NCI-H2029 treated with DMSO at 0.1 percent for 48 hours (cell line): ENCODE results near the gene OR11G2.
"Not testable (repeated sequence)": the region's sequence is repeated elsewhere in the genome, so short reads cannot be mapped to it uniquely, and the experiment has no call there.

ENCODE experiments used
- DNase-seq: peaks from one replicate; lab custom pipeline; 2025; lab: John Stamatoyannopoulos, UW

OR11G2 gene

DNA sequence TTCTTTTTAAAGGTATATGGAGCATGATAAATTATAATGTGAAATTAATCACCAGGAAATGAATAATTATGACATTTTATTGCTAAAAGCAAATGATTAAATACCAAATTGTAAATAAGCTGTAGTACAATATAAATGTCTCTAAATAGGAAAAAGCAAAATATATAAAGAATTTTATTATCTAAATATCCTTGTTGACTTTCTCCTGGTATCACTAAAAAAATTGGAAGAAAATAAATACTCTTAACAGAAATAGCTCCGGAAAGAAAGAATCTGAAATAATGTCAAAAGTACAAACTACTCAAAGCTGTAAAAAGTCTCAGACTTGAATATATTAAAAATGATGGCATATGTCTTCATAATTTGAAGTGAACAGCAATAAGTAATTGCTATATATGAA is 38.0 kb downstream of the OR11G2 start, which contains the start of gene OR11H7:
TSS of gene OR11H7 (plus strand) at position 301 of the 400 bp plus-strand sequence.
- no peak for DNase-seq

DNA sequence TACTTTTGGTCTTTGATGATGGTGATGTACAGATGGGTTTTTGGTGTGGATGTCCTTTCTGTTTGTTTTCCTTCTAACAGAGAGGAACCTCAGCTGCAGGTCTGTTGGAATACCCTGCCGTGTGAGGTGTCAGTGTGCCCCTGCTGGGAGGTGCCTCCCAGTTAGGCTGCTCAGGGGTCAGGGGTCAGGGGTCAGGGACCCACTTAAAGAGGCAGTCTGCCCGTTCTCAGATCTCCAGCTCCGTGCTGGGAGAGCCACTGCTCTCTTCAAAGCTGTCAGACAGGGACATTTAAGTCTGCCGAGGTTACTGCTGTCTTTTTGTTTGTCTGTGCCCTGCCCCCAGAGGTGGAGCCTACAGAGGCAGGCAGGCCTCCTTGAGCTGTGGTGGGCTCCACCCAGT is 44.7 kb downstream of the OR11G2 start:
- not testable (repeated sequence) for DNase-seq

DNA sequence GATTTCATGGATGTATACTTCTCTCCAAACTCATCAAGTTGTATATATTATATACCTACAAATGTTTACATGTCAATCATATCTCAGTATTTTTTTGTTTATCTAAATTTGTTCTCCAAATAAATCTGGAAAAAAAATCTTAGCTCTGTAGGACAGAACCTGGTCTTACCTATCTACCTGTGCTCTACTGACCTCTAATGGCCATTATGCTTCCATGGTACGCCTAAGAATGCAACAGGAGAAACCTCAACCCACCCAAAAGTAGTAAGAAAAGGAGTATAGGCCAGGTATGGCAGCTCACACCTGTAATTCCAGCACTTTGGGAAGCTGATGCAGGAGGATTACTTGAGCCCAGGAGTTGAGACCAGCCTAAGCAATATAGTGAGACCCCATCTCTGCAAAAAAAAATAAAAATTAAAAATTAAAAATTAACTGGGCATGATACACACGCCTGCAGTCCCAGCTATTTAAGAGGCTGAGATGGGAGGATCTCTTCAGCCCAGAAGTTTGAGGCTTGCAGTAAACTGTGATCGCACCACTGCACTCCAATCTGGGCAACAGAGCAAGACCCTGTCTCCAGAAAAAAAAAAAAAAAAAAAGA is 57.0 kb downstream of the OR11G2 start:
- DNase-seq, result no peak
